IMR-90 (cell line): ENCODE data around the gene CENPN. TPM values are rescaled to one million over a fixed set of nuclear protein-coding genes. Genes with fewer than 3 reads are reported as not detected.

ENCODE experiments used
- ATAC-seq: fragments of 200-7000 bp; cut with Tn5 transposase; 2 replicates; pipeline ENCODE4 v1.9.1; 2020; ENCODE audit warnings: low read depth, mild to moderate bottlenecking, moderate library complexity
- BruUV-seq: library from RNA; stranded (reverse); fragments of 400-500 nt; replicated peaks from 2 replicates; lab custom pipeline; 2021; lab: Mats Ljungman, UMichigan
- CTCF ChIA-PET: fragments of 300-600 bp; formaldehyde crosslinking; extraction: SDS; loops from one replicate; lab custom pipeline; 2021; ENCODE audit warnings: antibody characterized with exemption; lab: Yijun Ruan, JAX
- POLR2A ChIA-PET: fragments of 300-600 bp; sonication (Branson Sonifier 250); formaldehyde crosslinking; loops from one replicate; lab custom pipeline; 2022; ENCODE audit warnings: antibody characterized with exemption; ENCODE audit not compliant: unreplicated experiment; lab: Charles Lee
- DNase-seq: peaks from one replicate; pipeline ENCODE4 v3.0.0; 2013
- H2AFZ ChIP-seq: replicated peaks from 2 replicates; pipeline ENCODE3; 2013; ENCODE audit warnings: low read length, mild to moderate bottlenecking; ENCODE audit not compliant: poor library complexity
- H2AK5ac ChIP-seq: 2 replicates; pipeline ENCODE4 v1.6.1; 2013; ENCODE audit warnings: low read depth, low read length, inconsistent platforms
- H2AK9ac ChIP-seq: replicated peaks from 2 replicates; pipeline ENCODE3; 2013; ENCODE audit warnings: mild to moderate bottlenecking, low read depth, low read length, moderate library complexity; ENCODE audit not compliant: poor library complexity
- H2BK120ac ChIP-seq: 2 replicates; pipeline ENCODE4 v1.6.1; 2013; ENCODE audit warnings: low read depth, low read length, inconsistent platforms
- H2BK15ac ChIP-seq: 3 replicates; pipeline ENCODE4 v1.6.1; 2013; ENCODE audit warnings: low read depth, low read length, inconsistent platforms
- H2BK20ac ChIP-seq: 2 replicates; pipeline ENCODE4 v1.6.1; 2013; ENCODE audit warnings: low read depth, mild to moderate bottlenecking, inconsistent platforms, low read length, moderate library complexity
- H2BK5ac ChIP-seq: 2 replicates; pipeline ENCODE4 v1.6.1; 2013; ENCODE audit warnings: mild to moderate bottlenecking, low read depth, low read length, inconsistent platforms; ENCODE audit not compliant: poor library complexity, severe bottlenecking
- H3K14ac ChIP-seq: replicated peaks from 2 replicates; pipeline ENCODE4 v1.6.1; 2013; ENCODE audit warnings: low read depth, low read length, inconsistent platforms
- H3K18ac ChIP-seq: 2 replicates; pipeline ENCODE4 v1.6.1; 2013; ENCODE audit warnings: low read depth, low read length, control low read depth
- H3K23ac ChIP-seq: 2 replicates; pipeline ENCODE4 v1.6.1; 2013; ENCODE audit warnings: low read depth, low read length, inconsistent platforms
- H3K27ac ChIP-seq: 2 replicates; pipeline ENCODE4 v1.5.1; 2013; ENCODE audit warnings: mild to moderate bottlenecking, control low read depth, low read length; ENCODE audit not compliant: insufficient read depth
- H3K27me3 ChIP-seq: 2 replicates; pipeline ENCODE4 v1.6.1; 2013; ENCODE audit warnings: low read length; ENCODE audit not compliant: control insufficient read depth, insufficient read depth
- H3K36me3 ChIP-seq: 2 replicates; pipeline ENCODE4 v1.6.1; 2013; ENCODE audit warnings: low read length, mixed read lengths; ENCODE audit not compliant: control insufficient read depth, insufficient read depth
- H3K4ac ChIP-seq: 2 replicates; pipeline ENCODE4 v1.6.1; 2013; ENCODE audit warnings: low read depth, low read length, inconsistent platforms
- H3K4me1 ChIP-seq: 2 replicates; pipeline ENCODE4 v1.6.1; 2013; ENCODE audit warnings: low read length, mixed read lengths; ENCODE audit not compliant: control insufficient read depth, insufficient read depth
- H3K4me2 ChIP-seq: 2 replicates; pipeline ENCODE4 v1.6.1; 2013; ENCODE audit warnings: low read depth, mild to moderate bottlenecking, control low read depth, low read length, moderate library complexity
- H3K4me3 ChIP-seq: 2 replicates; pipeline ENCODE4 v1.5.1; 2013; ENCODE audit warnings: low read depth, mild to moderate bottlenecking, control low read depth, low read length, moderate library complexity; ENCODE audit not compliant: insufficient read depth
- H3K56ac ChIP-seq: 2 replicates; pipeline ENCODE4 v1.6.1; 2013; ENCODE audit warnings: low read length, inconsistent platforms; ENCODE audit not compliant: insufficient read depth; ENCODE audit errors: extremely low read depth
- H3K79me1 ChIP-seq, 2 experiments: 2 replicates each; pipeline ENCODE4 v1.6.1; 2013; ENCODE audit warnings: low read length in 2 of 2, inconsistent platforms in 1 of 2, low read depth in 1 of 2
- H3K9ac ChIP-seq: 2 replicates; pipeline ENCODE4 v1.6.1; 2013; ENCODE audit warnings: low read depth, low read length, control low read depth
- H3K9me1 ChIP-seq: 2 replicates; pipeline ENCODE4 v1.6.1; 2013; ENCODE audit warnings: low read length, inconsistent platforms; ENCODE audit not compliant: insufficient read depth
- H3K9me3 ChIP-seq: 2 replicates; pipeline ENCODE4 v1.6.1; 2013; ENCODE audit warnings: low read length; ENCODE audit not compliant: control insufficient read depth, insufficient read depth
- H4K20me1 ChIP-seq: 2 replicates; pipeline ENCODE4 v1.6.1; 2013; ENCODE audit warnings: low read length, inconsistent platforms; ENCODE audit not compliant: insufficient read depth
- H4K5ac ChIP-seq: 2 replicates; pipeline ENCODE4 v1.6.1; 2013; ENCODE audit warnings: mild to moderate bottlenecking, low read depth, low read length, control low read depth
- H4K8ac ChIP-seq, 2 experiments: 2 replicates each; pipeline ENCODE4 v1.6.1; 2013; ENCODE audit warnings: low read depth in 2 of 2, low read length in 2 of 2, control low read depth in 1 of 2, inconsistent platforms in 1 of 2
- H4K91ac ChIP-seq: 2 replicates; pipeline ENCODE4 v1.6.1; 2013; ENCODE audit warnings: low read depth, low read length, inconsistent platforms; ENCODE audit not compliant: insufficient read depth
- CEBPB ChIP-seq: IDR thresholded peaks from 2 replicates; pipeline ENCODE4 v1.6.1; 2012; ENCODE audit warnings: low read depth, low read length, improper control_type of control experiment
- CHD1 ChIP-seq: IDR thresholded peaks from 2 replicates; pipeline ENCODE4 v1.6.1; 2012; ENCODE audit warnings: low read depth, low read length, improper control_type of control experiment
- FOS ChIP-seq: fragments of 150-350 bp; IDR thresholded peaks from 2 replicates; pipeline ENCODE4 v1.6.1; 2016; ENCODE audit warnings: low read depth, low read length
- MAFK ChIP-seq: IDR thresholded peaks from 2 replicates; pipeline ENCODE4 v1.6.1; 2012; ENCODE audit warnings: low read depth, low read length, improper control_type of control experiment
- MAZ ChIP-seq: IDR thresholded peaks from 2 replicates; pipeline ENCODE4 v1.6.1; 2012; ENCODE audit warnings: low read depth, mild to moderate bottlenecking, low read length, improper control_type of control experiment, moderate library complexity, borderline replicate concordance
- MXI1 ChIP-seq: IDR thresholded peaks from 2 replicates; pipeline ENCODE4 v1.6.1; 2012; ENCODE audit warnings: low read depth, mild to moderate bottlenecking, low read length, moderate library complexity, borderline replicate concordance
- WGBS, 2 experiments: methylation state at CpG; one replicate each; pipeline versions ENCODE4 v1.1.5 to v1.1.7; 2013; ENCODE audit warnings: missing lambda C conversion rate in 2 of 2; ENCODE audit not compliant: insufficient read length in 1 of 2; ENCODE audit errors: extremely low coverage in 2 of 2; 5-methylcytosine and 5-hydroxymethylcytosine counted together
- dilution Hi-C: fragments of 300-500 bp; cut with HindIII; formaldehyde crosslinking; loops from one replicate; pipeline ENCODE4 v1.14.3; 2018; ENCODE audit warnings: low sequenced_read_pairs; ENCODE audit not compliant: unreplicated experiment
- in situ Hi-C: fragments of 300-500 bp; cut with MboI; formaldehyde crosslinking; loops from 3 replicates; pipeline ENCODE4 v1.14.3; 2019; ENCODE audit warnings: low sequenced_read_pairs, inconsistent platforms, mixed read lengths
- intact Hi-C: fragments of 100-400 bp; cut with micrococcal nuclease; formaldehyde crosslinking; loops from 2 replicates; pipeline ENCODE4 v1.10.0; 2022
- polyA plus RNA-seq, 3 experiments: library from polyadenylated mRNA; depleted of rRNA; stranded (reverse); fragments of >200 nt; gene quantifications; 2 replicates each; pipeline ENCODE4 v1.2.3, GENCODE V29; 2012; ENCODE audit warnings: low replicate concordance in 1 of 3
- total RNA-seq: library from RNA; depleted of rRNA; stranded (reverse); fragments of >200 nt; gene quantifications from 2 replicates; pipeline ENCODE4 v1.2.3, GENCODE V29; 2012
- TF ChIP-seq, protein P1 (sequence below): fragments of 150-350 bp; IDR thresholded peaks from 2 replicates; pipeline ENCODE4 v1.6.1; 2016; ENCODE audit warnings: low read depth, mild to moderate bottlenecking, low read length, moderate library complexity, borderline replicate concordance
- TF ChIP-seq, protein P2 (sequence below): fragments of 150-350 bp; IDR thresholded peaks from 2 replicates; pipeline ENCODE4 v1.6.1; 2017; ENCODE audit warnings: mild to moderate bottlenecking, antibody characterized with exemption, low read length, low read depth

Gene CENPN
- total and polyA plus RNA-seq, 2 of the 4 experiments (the other 2 are of a cell fraction) = 20.5 to 22.8 TPM

DNA sequence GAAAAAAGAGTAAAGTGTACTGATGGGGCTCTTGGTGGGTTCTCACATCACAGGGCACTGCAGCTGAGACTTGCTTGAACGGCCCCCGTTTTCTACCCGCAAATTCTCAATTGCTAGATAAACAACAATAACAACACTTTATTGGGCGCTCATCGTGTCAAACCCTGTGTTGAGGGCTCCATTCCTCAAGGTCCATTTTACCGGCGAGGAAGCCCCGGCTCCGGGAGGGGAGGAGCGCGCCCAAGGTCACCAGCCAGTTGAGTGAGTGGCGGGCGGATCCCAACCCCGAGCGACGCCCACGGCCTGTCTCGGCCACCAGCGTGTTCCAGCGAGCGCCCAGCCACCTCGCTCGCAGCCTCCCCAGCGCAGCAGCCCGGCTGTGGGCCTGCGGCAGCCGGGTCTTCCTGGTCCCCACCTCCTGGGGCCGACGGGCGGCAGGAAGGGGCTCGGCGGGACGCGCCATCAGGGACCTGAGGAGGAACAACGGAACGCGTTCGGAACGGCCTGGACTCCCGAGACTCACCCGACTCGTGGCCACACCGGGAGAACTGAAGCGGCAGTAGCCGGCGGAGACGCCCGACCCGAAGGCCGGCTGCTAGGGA is 702 bp upstream of the CENPN start (continued):
- TF ChIP-seq, protein P1, sequence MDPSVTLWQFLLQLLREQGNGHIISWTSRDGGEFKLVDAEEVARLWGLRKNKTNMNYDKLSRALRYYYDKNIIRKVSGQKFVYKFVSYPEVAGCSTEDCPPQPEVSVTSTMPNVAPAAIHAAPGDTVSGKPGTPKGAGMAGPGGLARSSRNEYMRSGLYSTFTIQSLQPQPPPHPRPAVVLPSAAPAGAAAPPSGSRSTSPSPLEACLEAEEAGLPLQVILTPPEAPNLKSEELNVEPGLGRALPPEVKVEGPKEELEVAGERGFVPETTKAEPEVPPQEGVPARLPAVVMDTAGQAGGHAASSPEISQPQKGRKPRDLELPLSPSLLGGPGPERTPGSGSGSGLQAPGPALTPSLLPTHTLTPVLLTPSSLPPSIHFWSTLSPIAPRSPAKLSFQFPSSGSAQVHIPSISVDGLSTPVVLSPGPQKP = no peak

DNA sequence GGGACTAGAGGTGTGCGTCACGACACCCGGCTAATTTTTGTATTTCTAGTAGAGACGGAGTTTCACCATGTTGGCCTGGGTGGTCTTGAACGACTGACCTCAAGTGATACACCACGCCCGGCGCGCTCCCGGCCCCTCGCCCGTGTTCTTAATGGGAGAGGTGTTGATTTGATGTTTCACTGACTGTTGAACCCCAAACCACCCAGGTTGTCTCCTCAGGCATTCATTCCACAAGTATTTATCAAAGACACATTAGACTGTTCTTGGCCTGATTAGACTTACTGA is 1.4 kb downstream of the CENPN start:
- H2BK20ac ChIP-seq = no peak overlapping the region
- peak overlapping the region; percentile 32; the same call in 1 of the 2 replicates for H4K5ac ChIP-seq
- H3K18ac ChIP-seq = no peak overlapping the region
- H3K4me3 ChIP-seq = no peak overlapping the region
- CTCF ChIA-PET = interaction anchor here (1.0 kb wide), 1 partner anchor 27 kb away, joined by 3 read pairs; the partner anchor contains the start of gene ATMIN
- 0 out of 2 replicates have a peak overlapping the region, but pooled peaks have one; percentile 25 for H2AK5ac ChIP-seq
- no peaks in the 10 kb centered on the region for H3K27me3 ChIP-seq
- H3K14ac ChIP-seq = no peak overlapping the region; the same call in 1 of the 2 replicates
- peak overlapping the region; percentile 38; the same call in 1 of the 2 replicates for H3K4me2 ChIP-seq
- DNase-seq (no peak), ATAC-seq (no peak)
- no peak overlapping the region for H3K56ac ChIP-seq
- H3K4me1 ChIP-seq = peaks cover 2% of the 10 kb centered on the region; the same call in 1 of the 2 replicates
- dilution Hi-C loops (no loop called here), intact Hi-C loops (no loop called here), in situ Hi-C loops (no loop called here)
- peak overlapping the region; percentile 71; the same call in 1 of the 2 replicates for H3K9ac ChIP-seq
- peak overlapping the region; percentile 100 for H2AFZ ChIP-seq
- TF ChIP-seq FOS (no peak), MXI1 (no peak), CHD1 (no peak), MAFK (no peak), MAZ (no peak), CEBPB (no peak)
- TF ChIP-seq, protein P1 = no peak
- TF ChIP-seq, protein P2, sequence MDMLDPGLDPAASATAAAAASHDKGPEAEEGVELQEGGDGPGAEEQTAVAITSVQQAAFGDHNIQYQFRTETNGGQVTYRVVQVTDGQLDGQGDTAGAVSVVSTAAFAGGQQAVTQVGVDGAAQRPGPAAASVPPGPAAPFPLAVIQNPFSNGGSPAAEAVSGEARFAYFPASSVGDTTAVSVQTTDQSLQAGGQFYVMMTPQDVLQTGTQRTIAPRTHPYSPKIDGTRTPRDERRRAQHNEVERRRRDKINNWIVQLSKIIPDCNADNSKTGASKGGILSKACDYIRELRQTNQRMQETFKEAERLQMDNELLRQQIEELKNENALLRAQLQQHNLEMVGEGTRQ = no peak
- H4K8ac ChIP-seq = peak overlapping the region; percentile 69 to 85; a peak in 3 of 4 replicates
- no peak overlapping the region for H2BK15ac ChIP-seq
- H3K36me3 ChIP-seq = peaks cover 3% of the 10 kb centered on the region; the same call in 1 of the 2 replicates
- peak overlapping the region; percentile 55; the same call in 1 of the 2 replicates for H3K4ac ChIP-seq
- peak overlapping the region; percentile 18; the same call in 1 of the 2 replicates for H2BK120ac ChIP-seq
- no peaks in the 10 kb centered on the region for H3K9me3 ChIP-seq
- peak overlapping the region; percentile 92 for H2AK9ac ChIP-seq
- H4K91ac ChIP-seq = 0 out of 2 replicates have a peak overlapping the region, but pooled peaks have one; percentile 28
- peak overlapping the region; percentile 77; the same call in 1 of the 2 replicates for H3K27ac ChIP-seq
- no TSS peak for BruUV-seq
- POLR2A ChIA-PET = no interaction called here
- 80% methylated on average over 1 of the region's 12 CpGs; no CpG with 5 or more reads in 1 of the 2 experiments for WGBS, 2 experiments
- H3K79me1 ChIP-seq = peaks cover 21 to 60% of the 10 kb centered on the region in 2 experiments
- peaks cover 20% of the 10 kb centered on the region for H4K20me1 ChIP-seq
- H2BK5ac ChIP-seq = no peak overlapping the region
- H3K23ac ChIP-seq = peak overlapping the region; percentile 41
- 0 out of 2 replicates have a peak, but pooled peaks cover 3% of the 10 kb centered on the region for H3K9me1 ChIP-seq
